ENCODE results near the gene TRMT1.

TRMT1 gene

DNA sequence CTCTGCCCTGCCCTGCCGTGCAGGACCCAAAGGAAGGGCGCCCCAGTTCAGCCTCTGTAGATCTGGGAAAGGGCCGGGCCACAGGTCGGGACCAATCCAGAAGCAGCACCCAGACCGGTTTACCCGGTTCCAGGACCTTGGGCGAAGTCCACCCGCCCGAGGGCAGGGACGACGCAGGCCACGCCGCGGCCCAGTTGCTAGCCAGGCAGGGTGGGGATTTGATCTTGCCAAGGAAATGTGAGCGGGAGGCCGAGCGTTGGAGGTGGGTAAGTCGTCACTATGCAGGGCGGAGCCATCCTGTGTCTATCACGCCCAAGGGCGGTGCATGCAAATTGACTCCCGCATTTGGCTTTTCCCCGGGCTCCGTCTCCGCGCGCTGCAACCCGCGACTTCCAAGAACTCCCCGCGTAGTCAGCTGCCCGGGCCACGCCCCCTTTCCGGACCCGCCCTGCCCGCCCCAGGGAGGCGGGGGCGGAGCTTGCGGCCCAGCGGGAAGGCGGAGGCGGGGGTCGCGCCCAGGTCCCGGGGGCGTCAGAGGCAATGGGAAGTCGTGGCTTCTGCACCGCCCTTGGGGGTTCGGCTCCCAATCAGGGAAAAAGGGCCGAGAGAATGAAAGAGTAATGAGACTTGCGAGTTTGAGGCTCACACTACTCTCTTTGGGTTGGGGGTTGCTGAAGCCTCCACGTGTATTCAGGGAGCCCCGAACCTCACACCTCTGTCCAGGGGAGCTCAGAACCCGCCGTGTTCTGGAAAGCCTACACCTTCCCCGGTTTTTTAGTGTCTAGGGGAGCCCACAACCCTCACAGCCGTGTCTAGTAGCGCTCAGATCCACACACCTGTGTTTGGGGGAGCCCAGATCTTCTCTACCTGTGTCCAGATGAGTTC lies 46.4 kb upstream of the TRMT1 start:
- TF ChIP-seq, protein P1, sequence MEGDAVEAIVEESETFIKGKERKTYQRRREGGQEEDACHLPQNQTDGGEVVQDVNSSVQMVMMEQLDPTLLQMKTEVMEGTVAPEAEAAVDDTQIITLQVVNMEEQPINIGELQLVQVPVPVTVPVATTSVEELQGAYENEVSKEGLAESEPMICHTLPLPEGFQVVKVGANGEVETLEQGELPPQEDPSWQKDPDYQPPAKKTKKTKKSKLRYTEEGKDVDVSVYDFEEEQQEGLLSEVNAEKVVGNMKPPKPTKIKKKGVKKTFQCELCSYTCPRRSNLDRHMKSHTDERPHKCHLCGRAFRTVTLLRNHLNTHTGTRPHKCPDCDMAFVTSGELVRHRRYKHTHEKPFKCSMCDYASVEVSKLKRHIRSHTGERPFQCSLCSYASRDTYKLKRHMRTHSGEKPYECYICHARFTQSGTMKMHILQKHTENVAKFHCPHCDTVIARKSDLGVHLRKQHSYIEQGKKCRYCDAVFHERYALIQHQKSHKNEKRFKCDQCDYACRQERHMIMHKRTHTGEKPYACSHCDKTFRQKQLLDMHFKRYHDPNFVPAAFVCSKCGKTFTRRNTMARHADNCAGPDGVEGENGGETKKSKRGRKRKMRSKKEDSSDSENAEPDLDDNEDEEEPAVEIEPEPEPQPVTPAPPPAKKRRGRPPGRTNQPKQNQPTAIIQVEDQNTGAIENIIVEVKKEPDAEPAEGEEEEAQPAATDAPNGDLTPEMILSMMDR (IDR thresholded peaks at IDR 0.05; ENCODE audit: insufficient read depth, missing control alignments), result no peak
- no peak for FAIRE-seq
- DNase-seq (ENCODE audit: insufficient read length, low spot score), result peak; percentile 73

DNA sequence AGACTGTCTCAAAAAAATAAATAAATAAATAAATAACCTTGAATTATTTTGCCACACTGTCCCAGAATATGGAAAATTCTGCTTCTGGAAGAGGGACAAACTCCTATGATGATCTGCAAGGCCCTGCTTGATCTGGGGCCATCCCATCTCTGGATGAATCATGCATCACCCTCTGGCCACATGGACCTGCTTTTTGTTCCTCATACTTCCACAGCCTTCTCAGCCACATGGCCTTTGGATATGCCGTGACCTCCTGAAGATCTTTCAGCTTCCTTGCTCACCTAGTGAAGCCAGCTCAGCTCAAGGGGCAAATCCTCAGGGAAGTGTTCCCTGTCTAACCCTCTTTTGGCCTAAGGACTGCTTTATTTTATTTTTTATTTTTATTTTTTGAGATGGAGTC lies 44.0 kb upstream of the TRMT1 start:
- TF ChIP-seq, protein P1 (IDR thresholded peaks at IDR 0.05; ENCODE audit: insufficient read depth, missing control alignments), result no peak
- DNase-seq (ENCODE audit: insufficient read length, low spot score) (no peak), FAIRE-seq (no peak)

DNA sequence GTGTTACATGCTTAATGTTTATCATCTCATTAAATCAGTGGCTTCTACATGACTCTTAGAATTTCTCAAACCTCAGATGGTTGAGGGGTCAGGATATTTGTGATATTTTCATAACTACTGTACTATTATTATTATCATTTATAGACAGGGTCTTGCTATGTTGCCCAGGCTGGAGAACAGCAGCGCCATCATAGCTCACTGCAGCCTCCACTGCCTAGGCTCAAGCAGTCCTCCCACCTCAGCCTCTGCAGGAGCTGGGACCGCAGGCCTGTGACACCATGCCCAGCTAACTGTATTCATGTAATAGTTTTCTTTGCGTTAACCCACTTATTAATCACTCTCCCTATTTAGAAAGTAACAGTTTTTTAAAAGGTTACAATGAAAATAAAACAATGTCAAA lies 43.2 kb upstream of the TRMT1 start:
- FAIRE-seq, result no peak
- DNase-seq (ENCODE audit: insufficient read length, low spot score), result no peak
- TF ChIP-seq, protein P1 (IDR thresholded peaks at IDR 0.05; ENCODE audit: insufficient read depth, missing control alignments), result no peak

DNA sequence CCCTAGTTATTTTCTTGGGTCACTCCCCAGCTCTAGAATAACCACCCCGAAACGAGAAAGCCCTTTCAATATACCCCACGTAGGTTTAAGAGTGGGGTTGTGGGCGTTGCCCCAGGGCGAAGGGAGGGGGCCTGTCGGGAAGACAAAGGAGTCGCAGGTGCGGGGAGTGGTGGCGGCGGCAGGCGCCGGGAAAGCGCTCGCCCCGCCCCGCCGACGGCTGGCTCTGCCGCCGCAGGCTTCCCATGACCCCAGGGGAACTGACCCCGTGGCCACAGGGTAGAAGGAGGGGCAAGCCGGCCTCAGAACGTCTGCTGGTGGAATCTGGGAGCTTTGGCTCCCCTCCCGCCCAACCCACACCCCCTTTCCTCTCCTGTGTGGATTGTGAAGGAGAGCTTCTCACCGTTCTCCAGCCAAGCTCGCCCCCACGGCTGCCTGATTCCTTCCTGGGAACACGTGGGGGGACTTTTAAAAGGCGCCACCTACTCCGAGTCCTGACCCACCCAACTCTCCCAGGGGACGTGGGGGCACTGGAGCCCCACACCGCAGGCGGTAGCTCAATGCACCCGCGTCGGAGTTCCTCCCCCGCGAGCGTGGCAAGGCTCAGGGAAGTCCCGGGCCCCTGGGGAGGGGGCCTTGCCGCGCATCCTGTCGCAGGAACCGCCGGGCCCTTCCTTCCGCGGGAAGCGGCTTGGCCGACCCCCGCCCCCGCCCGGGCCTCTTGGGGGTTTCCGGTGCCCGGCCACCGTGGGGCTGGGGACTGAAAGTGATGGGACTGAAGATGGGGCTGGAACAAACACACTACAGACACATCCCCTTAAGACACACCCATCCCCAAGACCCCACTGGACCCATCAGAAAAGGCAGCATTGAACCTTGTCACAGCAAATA lies 39.2 kb upstream of the TRMT1 start:
- DNase-seq (ENCODE audit: insufficient read length, low spot score), result peak; percentile 69
- FAIRE-seq, result no peak
- TF ChIP-seq, protein P1 (IDR thresholded peaks at IDR 0.05; ENCODE audit: insufficient read depth, missing control alignments), result no peak

DNA sequence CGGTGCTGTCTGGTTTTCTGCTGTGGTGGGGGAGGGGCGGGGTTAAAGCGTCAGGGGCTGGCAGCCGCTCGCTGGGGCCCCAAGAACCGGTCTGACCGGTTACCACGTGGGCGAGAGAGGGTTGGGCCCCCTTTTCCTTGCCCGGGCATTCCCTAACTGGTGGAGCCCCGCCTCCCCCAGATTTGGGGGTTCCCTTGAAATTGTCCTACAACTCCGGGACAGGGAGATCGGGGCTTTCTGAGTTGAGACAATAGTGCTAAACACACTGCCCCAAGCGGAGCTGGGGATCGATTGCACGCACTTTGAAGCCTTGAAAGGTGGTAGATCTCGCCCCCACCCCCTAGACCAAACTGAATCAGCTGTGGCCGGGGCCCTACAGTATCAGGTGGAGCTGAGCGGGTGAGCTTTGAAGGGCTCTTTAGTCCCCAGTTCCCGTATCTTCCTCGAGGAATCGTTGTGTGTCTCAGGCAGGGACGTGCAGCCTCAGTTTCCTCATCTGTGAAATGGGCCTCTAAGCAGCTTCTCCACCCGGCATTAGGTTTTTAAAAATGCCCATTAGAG lies 38.5 kb upstream of the TRMT1 start:
- DNase-seq (ENCODE audit: insufficient read length, low spot score) (no peak), FAIRE-seq (no peak)
- TF ChIP-seq, protein P1 (IDR thresholded peaks at IDR 0.05; ENCODE audit: insufficient read depth, missing control alignments), result peak; percentile 13

DNA sequence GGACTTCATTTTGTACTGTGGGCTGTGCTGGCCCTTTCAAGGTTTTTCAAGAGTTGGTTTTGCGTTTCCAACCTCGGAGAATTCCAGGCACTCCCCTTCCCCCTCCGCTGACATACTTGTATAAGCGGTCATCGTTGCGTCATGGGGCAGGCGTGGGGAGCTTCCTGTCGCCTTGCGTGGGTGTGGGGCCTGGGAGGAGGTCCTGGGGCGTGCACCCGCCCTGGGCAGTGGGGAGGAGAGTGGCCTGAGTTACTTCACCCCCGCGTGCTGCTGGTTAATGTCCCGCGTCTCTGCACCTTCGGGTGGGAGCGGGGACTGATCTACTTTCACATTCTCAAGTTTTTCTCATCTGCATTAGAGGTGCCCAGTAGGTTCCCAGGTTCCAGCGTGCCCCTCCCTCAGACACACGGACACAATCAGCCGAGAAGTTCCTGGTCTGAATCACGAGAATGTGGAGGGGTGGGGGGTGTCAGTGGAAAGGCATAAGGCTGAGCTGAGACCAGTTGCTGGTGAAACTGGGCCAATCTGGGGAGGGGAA lies 37.8 kb upstream of the TRMT1 start:
- DNase-seq (ENCODE audit: insufficient read length, low spot score) (no peak), FAIRE-seq (no peak)
- TF ChIP-seq, protein P1 (IDR thresholded peaks at IDR 0.05; ENCODE audit: insufficient read depth, missing control alignments), result no peak
